GM12864 (cell line): Measurements from ENCODE around the gene HSD11B1L.
"Not testable (repeated sequence)": the region's sequence is repeated elsewhere in the genome, so short reads cannot be mapped to it uniquely, and the experiment has no call there.

Experiments
- DNase-seq: peaks from one replicate; pipeline ENCODE4 v3.0.0-alpha.2; 2011; ENCODE audit warnings: low read depth
- H3K4me3 ChIP-seq: 2 replicates; pipeline ENCODE4 v1.5.1; 2011; ENCODE audit warnings: mild to moderate bottlenecking, low read depth, low read length, control low read depth
- CTCF ChIP-seq: IDR thresholded peaks from 2 replicates; pipeline ENCODE4 v1.5.1; 2011; ENCODE audit warnings: low read depth, mild to moderate bottlenecking, moderate library complexity, low read length, control low read depth, inconsistent platforms; ENCODE audit errors: missing control alignments

HSD11B1L gene

GRCh38 chr19:5700455-5701092, 19.7 kb downstream of the HSD11B1L start:
- no peak for TF ChIP-seq CTCF
- no peak for DNase-seq
- no peak overlapping the region for H3K4me3 ChIP-seq

- not testable (repeated sequence) for DNase-seq, H3K4me3 ChIP-seq
Observed at GRCh38 chr19:5702053-5702410, 21.2 kb downstream of the HSD11B1L start.

- no peak overlapping the region for H3K4me3 ChIP-seq
- TF ChIP-seq CTCF, result no peak
- DNase-seq, result no peak
Observed at GRCh38 chr19:5703819-5704818, 23.3 kb downstream of the HSD11B1L start.

- TF ChIP-seq CTCF, result no peak
- no peak overlapping the region for H3K4me3 ChIP-seq
- DNase-seq, result no peak
Observed at GRCh38 chr19:5705552-5705951, 24.7 kb downstream of the HSD11B1L start.

- TF ChIP-seq CTCF, result no peak
- H3K4me3 ChIP-seq, result no peak overlapping the region
- DNase-seq, result no peak
Observed at GRCh38 chr19:5706876-5707573, 26.2 kb downstream of the HSD11B1L start.

GRCh38 chr19:5707576-5708575, 27.0 kb downstream of the HSD11B1L start:
- no peak for TF ChIP-seq CTCF
- DNase-seq, result no peak
- H3K4me3 ChIP-seq, result no peak overlapping the region
